ENCODE results near the gene DZIP1. TPM values are rescaled to one million over a fixed set of nuclear protein-coding genes. Genes with fewer than 3 reads are reported as not detected.
A peak's percentile ranks its signal among the peaks of the same experiment; 100 is the strongest.

The DZIP1 gene
- total RNA-seq, 4 donors from 2014 or later: 2.5 to 61.9 (median 5.2) TPM

DNA sequence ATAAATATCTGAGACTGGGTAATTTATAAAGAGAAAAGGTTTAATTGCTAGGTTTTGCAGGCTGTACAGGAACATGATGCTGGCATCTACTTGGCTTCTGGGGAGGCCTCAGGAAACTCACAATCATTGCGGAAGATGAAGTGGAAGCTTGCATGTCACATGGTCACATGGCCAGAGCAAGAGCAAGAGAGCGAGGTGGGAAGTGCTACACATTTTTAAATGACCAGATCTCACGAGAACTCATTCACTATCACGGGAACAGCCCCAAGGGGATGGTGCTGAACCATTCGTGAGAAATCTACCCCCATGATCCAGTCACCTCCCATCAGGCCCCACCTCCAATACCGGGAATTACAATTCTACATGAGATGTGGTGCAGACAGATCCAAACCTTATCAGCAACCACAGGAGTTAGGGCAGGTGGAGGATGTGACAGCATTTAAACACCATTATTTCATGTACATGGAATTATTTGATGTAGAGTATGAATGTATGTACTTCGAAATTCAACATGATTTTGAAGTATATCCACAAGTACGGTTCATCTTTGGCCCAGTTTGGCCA is 102.5 kb downstream of the DZIP1 start:
- Histone ChIP-seq H3K36me3 (no peaks in the 10 kb centered on the region), H3K9me3 (no peaks in the 10 kb centered on the region), H3K4me3 (no peak overlapping the region), H3K27ac (no peak overlapping the region), H3K27me3 (no peaks in the 10 kb centered on the region), H3K4me1 (no peaks in the 10 kb centered on the region)
- TF ChIP-seq CTCF (IDR thresholded peaks at IDR 0.05): no peak
- no peak for TF ChIP-seq POLR2A (IDR thresholded peaks at IDR 0.05)
- no peak for DNase-seq

DNA sequence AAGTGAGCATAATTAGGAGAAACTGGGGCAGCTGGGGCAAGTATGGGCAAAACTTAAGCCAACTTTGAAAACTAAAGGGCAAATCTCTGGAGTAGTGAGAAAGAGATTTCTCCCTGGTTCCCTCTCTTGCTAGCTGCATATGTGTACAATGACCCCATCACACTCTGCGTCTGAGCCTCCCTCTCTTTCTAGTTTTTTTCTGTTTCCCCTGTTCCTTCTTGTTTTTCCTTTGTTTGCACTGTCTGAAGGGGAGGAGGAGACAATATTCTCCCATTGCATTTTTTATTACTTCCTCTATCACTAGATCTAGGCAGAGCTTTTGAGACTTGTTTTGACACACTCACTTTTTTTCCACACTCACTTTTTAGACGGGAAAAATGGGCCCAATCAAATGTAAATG is 103.2 kb downstream of the DZIP1 start:
- H3K27me3 ChIP-seq: no peaks in the 10 kb centered on the region
- H3K9me3 ChIP-seq: no peaks in the 10 kb centered on the region
- no peaks in the 10 kb centered on the region for H3K36me3 ChIP-seq
- no peaks in the 10 kb centered on the region for H3K4me1 ChIP-seq
- TF ChIP-seq POLR2A (IDR thresholded peaks at IDR 0.05): no peak
- H3K27ac ChIP-seq: no peak overlapping the region
- no peak for DNase-seq
- H3K4me3 ChIP-seq: no peak overlapping the region

DNA sequence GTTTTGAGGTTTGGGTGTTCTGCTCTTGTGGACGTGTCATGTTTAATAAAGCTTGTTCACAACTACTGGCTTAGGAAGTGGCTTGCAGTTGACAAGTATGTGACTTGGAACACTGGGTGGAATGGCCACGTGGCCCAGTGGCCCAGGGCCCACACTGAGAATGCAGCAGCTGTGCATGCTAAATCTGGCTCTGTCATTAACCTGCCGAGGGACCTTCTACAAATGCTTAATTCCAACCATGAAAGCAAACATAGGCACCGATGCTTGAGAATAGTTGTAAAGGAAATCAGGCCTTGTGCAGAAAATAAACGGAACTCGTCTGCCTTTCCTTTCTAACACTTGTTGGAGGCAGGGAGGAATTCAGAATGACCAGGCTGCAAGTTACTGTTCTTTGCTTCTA is 103.6 kb downstream of the DZIP1 start:
- Histone ChIP-seq H3K4me3 (no peak overlapping the region), H3K36me3 (no peaks in the 10 kb centered on the region), H3K9me3 (no peaks in the 10 kb centered on the region), H3K27me3 (no peaks in the 10 kb centered on the region), H3K27ac (no peak overlapping the region), H3K4me1 (no peaks in the 10 kb centered on the region)
- no peak for DNase-seq
- TF ChIP-seq CTCF (IDR thresholded peaks at IDR 0.05): no peak
- no peak for TF ChIP-seq POLR2A (IDR thresholded peaks at IDR 0.05)

GRCh38 chr13:95536632-95537241 is 107.8 kb downstream of the DZIP1 start:
- H3K4me3 ChIP-seq: no peak overlapping the region
- no peaks in the 10 kb centered on the region for H3K36me3 ChIP-seq
- TF ChIP-seq CTCF (IDR thresholded peaks at IDR 0.05) (peak in 4 of 6 experiments; percentile 20 to 36 (median 26)), POLR2A (IDR thresholded peaks at IDR 0.05) (no peak)
- no peaks in the 10 kb centered on the region for H3K27me3 ChIP-seq
- H3K9me3 ChIP-seq: no peaks in the 10 kb centered on the region
- DNase-seq: no peak
- no peaks in the 10 kb centered on the region for H3K4me1 ChIP-seq
- no peak overlapping the region for H3K27ac ChIP-seq

DNA sequence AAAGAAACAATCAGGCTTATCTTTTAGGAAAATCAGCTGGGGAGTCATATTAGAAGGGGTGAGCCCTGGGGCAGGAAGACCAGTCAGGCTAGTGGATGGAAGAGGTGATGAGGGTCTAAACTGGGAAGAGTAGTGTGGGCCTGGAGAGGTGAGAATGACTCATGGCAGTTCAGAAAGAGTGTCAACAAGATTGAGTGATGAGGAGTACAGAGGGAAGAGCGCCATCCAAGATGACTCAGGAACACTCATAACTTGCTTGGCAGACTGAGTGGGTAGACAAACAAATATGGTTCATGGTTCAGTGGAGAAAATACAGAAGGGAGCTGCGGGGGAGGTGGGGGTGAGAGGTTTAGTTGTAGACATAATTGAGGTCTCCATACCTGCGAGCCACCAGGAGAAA is 109.3 kb downstream of the DZIP1 start:
- Histone ChIP-seq H3K36me3 (no peaks in the 10 kb centered on the region), H3K4me3 (no peak overlapping the region), H3K27ac (no peak overlapping the region), H3K9me3 (no peaks in the 10 kb centered on the region), H3K27me3 (no peaks in the 10 kb centered on the region), H3K4me1 (no peaks in the 10 kb centered on the region)
- TF ChIP-seq CTCF (IDR thresholded peaks at IDR 0.05) (no peak), POLR2A (IDR thresholded peaks at IDR 0.05) (no peak)
- no peak for DNase-seq

GRCh38 chr13:95533545-95534160 is 110.9 kb downstream of the DZIP1 start:
- Histone ChIP-seq H3K36me3 (no peaks in the 10 kb centered on the region), H3K9me3 (no peaks in the 10 kb centered on the region), H3K4me1 (no peaks in the 10 kb centered on the region), H3K4me3 (no peak overlapping the region), H3K27me3 (no peaks in the 10 kb centered on the region), H3K27ac (no peak overlapping the region)
- DNase-seq: peak in 2 of 3 donors; percentile 56 to 63
- TF ChIP-seq POLR2A (IDR thresholded peaks at IDR 0.05): no peak
- no peak for TF ChIP-seq CTCF (IDR thresholded peaks at IDR 0.05)
